DND-41 (cell line): Measurements from ENCODE around the gene ARHGAP21.

Experiments
- ATAC-seq: fragments of 200-7000 bp; cut with Tn5 transposase; 3 replicates; pipeline ENCODE4 v1.9.1; 2021; ENCODE audit warnings: low read depth; ENCODE audit not compliant: insufficient read depth
- DNase-seq: peaks from one replicate; pipeline ENCODE4 v3.0.0-alpha.2; 2020
- H2AFZ ChIP-seq: 2 replicates; pipeline ENCODE4 v1.6.0; 2012; ENCODE audit warnings: low read depth, low read length
- H3K27ac ChIP-seq: 2 replicates; pipeline ENCODE4 v1.5.1; 2012; ENCODE audit warnings: low read length, inconsistent platforms
- H3K27me3 ChIP-seq: fragments of 200-600 bp; sonication (generic); 2 replicates; pipeline ENCODE4 v1.6.0; 2012; ENCODE audit warnings: low read length, mild to moderate bottlenecking, inconsistent platforms; ENCODE audit not compliant: insufficient read depth, poor library complexity
- H3K36me3 ChIP-seq: 2 replicates; pipeline ENCODE4 v1.5.1; 2012; ENCODE audit warnings: low read length, inconsistent platforms; ENCODE audit not compliant: insufficient read depth
- H3K4me1 ChIP-seq: 2 replicates; pipeline ENCODE4 v1.5.1; 2012; ENCODE audit warnings: mild to moderate bottlenecking, low read length; ENCODE audit not compliant: insufficient read depth
- H3K4me2 ChIP-seq: 2 replicates; pipeline ENCODE4 v1.6.0; 2012; ENCODE audit warnings: mild to moderate bottlenecking, moderate library complexity, low read length, inconsistent platforms; ENCODE audit not compliant: insufficient read depth
- H3K4me3 ChIP-seq, 2 experiments: fragments of 200-600 bp in 1 of 2; shearing (Covaris generic) in 1 of 2; 2 replicates each; pipeline ENCODE4 v1.5.1; 2012 to 2016; ENCODE audit warnings: inconsistent platforms in 2 of 2, low read length in 2 of 2, mild to moderate bottlenecking in 2 of 2, low read depth in 1 of 2, moderate library complexity in 1 of 2
- H3K79me2 ChIP-seq: 2 replicates; pipeline ENCODE4 v1.6.0; 2012; ENCODE audit warnings: low read length, inconsistent platforms; ENCODE audit not compliant: insufficient read depth
- H3K9ac ChIP-seq: 2 replicates; pipeline ENCODE4 v1.6.0; 2012; ENCODE audit warnings: low read depth, mild to moderate bottlenecking, inconsistent platforms, low read length, moderate library complexity
- H3K9me3 ChIP-seq: 2 replicates; pipeline ENCODE4 v1.5.1; 2012; ENCODE audit warnings: low read length, moderate library complexity, mild to moderate bottlenecking, inconsistent platforms; ENCODE audit not compliant: insufficient read depth, severe bottlenecking
- H4K20me1 ChIP-seq: 2 replicates; pipeline ENCODE4 v1.6.0; 2012; ENCODE audit warnings: low read length; ENCODE audit not compliant: insufficient read depth
- EZH2 ChIP-seq: IDR thresholded peaks from 3 replicates; pipeline ENCODE4 v1.6.1; 2012; ENCODE audit warnings: borderline replicate concordance, low read depth, mild to moderate bottlenecking, moderate library complexity, low read length, inconsistent platforms; ENCODE audit not compliant: severe bottlenecking
- TF ChIP-seq, protein P1 (sequence below): IDR thresholded peaks from 2 replicates; pipeline ENCODE4 v1.5.1; 2012; ENCODE audit warnings: borderline replicate concordance, low read length, moderate library complexity, mild to moderate bottlenecking; ENCODE audit not compliant: poor library complexity, severe bottlenecking; ENCODE audit errors: extremely low read depth

Gene ARHGAP21

DNA sequence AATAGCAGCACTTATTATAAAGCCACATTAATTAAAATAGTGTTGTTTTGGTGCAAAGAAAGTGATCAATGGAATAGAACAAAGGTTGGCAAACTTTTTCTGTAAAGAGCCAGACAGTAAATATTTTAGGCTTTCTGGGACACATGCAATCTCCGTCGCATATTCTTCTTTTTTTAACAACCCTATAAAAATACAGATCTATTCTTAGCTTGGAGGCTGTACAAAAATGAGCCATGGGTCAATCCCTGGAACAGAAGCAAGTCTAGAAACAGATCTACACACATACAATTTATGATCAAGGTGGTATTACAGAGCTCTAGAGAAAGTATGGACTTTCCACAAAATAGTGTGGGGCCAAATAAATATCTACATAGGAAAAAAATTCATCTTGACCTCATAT lies 71.8 kb downstream of the ARHGAP21 start:
- Histone ChIP-seq H3K4me2 (no peak overlapping the region), H3K4me1 (peaks cover 5% of the 10 kb centered on the region; the same call in 1 of the 2 replicates), H3K79me2 (peaks cover 23% of the 10 kb centered on the region; the same call in 1 of the 2 replicates), H3K27me3 (no peaks in the 10 kb centered on the region), H3K36me3 (peaks cover 14% of the 10 kb centered on the region; the same call in 1 of the 2 replicates), H4K20me1 (no peaks in the 10 kb centered on the region), H3K4me3 (no peak overlapping the region), H3K9ac (no peak overlapping the region), H2AFZ (no peak overlapping the region), H3K27ac (no peak overlapping the region), H3K9me3 (no peaks in the 10 kb centered on the region)
- no peak for DNase-seq
- TF ChIP-seq, protein P1, sequence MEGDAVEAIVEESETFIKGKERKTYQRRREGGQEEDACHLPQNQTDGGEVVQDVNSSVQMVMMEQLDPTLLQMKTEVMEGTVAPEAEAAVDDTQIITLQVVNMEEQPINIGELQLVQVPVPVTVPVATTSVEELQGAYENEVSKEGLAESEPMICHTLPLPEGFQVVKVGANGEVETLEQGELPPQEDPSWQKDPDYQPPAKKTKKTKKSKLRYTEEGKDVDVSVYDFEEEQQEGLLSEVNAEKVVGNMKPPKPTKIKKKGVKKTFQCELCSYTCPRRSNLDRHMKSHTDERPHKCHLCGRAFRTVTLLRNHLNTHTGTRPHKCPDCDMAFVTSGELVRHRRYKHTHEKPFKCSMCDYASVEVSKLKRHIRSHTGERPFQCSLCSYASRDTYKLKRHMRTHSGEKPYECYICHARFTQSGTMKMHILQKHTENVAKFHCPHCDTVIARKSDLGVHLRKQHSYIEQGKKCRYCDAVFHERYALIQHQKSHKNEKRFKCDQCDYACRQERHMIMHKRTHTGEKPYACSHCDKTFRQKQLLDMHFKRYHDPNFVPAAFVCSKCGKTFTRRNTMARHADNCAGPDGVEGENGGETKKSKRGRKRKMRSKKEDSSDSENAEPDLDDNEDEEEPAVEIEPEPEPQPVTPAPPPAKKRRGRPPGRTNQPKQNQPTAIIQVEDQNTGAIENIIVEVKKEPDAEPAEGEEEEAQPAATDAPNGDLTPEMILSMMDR = no peak
- TF ChIP-seq EZH2 = no peak
- no peak for ATAC-seq

DNA sequence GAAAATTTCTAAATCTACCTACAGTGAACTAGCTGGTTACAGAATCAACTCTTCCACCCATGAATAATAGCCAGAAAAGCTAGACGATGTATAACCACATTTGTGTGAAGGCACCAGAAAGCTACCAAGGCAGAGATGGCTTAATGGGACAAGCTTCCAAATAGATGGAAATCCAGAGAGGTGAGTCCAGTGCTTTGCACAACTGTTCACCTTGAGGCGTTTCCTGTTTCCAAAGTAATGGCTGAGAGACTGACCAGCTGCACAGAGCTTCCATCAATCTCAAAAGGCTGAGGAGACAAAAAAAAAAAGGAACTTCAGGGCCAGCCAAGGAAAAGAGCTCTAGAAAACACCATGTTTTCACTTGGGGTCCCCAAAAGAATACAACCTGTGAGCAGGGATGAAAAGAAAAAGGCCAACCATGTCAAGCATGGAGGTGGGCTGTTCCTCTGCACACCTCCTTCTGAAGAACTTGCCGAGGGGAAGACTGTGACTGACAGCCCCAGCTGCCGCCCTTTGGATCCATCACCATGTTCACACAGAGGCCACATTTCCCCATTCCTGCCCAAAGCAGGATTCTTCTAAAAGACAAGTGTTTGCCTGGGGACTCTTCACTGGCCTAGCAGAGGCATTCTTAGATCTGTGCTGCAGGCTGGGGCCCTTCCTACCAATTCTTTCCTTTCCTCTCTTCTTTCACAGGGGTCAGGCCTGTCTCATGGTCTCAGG lies 72.9 kb downstream of the ARHGAP21 start:
- Histone ChIP-seq H3K36me3 (peaks cover 14% of the 10 kb centered on the region; the same call in 1 of the 2 replicates), H3K9ac (no peak overlapping the region), H3K4me1 (peaks cover 16% of the 10 kb centered on the region), H4K20me1 (no peaks in the 10 kb centered on the region), H3K27me3 (no peaks in the 10 kb centered on the region), H3K9me3 (no peaks in the 10 kb centered on the region), H3K27ac (no peak overlapping the region), H3K4me3 (no peak overlapping the region), H3K79me2 (peaks cover 23% of the 10 kb centered on the region; the same call in 1 of the 2 replicates), H2AFZ (no peak overlapping the region), H3K4me2 (no peak overlapping the region)
- no peak for DNase-seq
- TF ChIP-seq EZH2 = no peak
- TF ChIP-seq, protein P1 = no peak
- ATAC-seq = no peak

DNA sequence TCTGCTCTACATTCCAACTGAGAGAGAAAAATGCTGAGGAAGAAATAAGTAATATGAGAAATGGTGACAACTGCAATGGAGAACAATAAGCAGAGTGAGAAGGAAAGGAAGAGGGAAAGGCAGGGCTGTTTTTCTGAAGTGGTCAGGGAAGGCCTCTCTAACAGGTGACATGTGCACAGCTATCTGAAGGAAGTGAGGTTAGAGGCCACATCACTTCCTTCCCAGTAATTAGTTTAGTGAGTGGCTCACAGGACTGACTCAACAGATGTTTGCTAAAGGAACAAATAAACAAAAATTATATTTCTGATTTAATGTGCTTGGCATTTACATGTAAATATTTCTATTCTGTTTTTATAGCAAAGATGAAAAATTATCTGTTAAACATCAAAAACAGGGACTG lies 77.9 kb downstream of the ARHGAP21 start:
- peak overlapping the region; percentile 34; the same call in 1 of the 2 replicates for H3K4me2 ChIP-seq
- DNase-seq (peak; percentile 60), ATAC-seq (peak; percentile 97)
- TF ChIP-seq, protein P1 = no peak
- no peak for TF ChIP-seq EZH2
- no peak overlapping the region; the same call in 1 of the 2 replicates for H3K9ac ChIP-seq
- H3K27ac ChIP-seq = peak overlapping the region; percentile 59
- peaks cover 33% of the 10 kb centered on the region for H3K79me2 ChIP-seq
- H4K20me1 ChIP-seq = no peaks in the 10 kb centered on the region
- no peak overlapping the region for H3K4me3 ChIP-seq
- H3K9me3 ChIP-seq = no peaks in the 10 kb centered on the region
- H3K36me3 ChIP-seq = peaks cover 12% of the 10 kb centered on the region; the same call in 1 of the 2 replicates
- H3K4me1 ChIP-seq = peaks cover 25% of the 10 kb centered on the region
- H2AFZ ChIP-seq = 0 out of 2 replicates have a peak overlapping the region, but pooled peaks have one; percentile 33
- no peaks in the 10 kb centered on the region for H3K27me3 ChIP-seq
